22Rv1 (cell line): ENCODE data around the gene TMTC3.

ENCODE experiments used
- H3K27ac ChIP-seq: fragments of 450-650 bp; 2 replicates; pipeline ENCODE4 v1.5.1; 2017
- CTCF ChIP-seq: fragments of 450-650 bp; IDR thresholded peaks from 2 replicates; pipeline ENCODE4 v1.5.1; 2017; ENCODE audit warnings: mild to moderate bottlenecking
- ZFX ChIP-seq: fragments of 450-650 bp; IDR thresholded peaks from 2 replicates; pipeline ENCODE4 v1.6.1; 2017; ENCODE audit warnings: antibody characterized with exemption, borderline replicate concordance

The TMTC3 gene

GRCh38 chr12:88172844-88173407, 30.8 kb downstream of the TMTC3 start:
- H3K27ac ChIP-seq: peak overlapping the region; percentile 32
- TF ChIP-seq CTCF: no peak
- no peak for TF ChIP-seq ZFX

GRCh38 chr12:88175544-88175943, 33.4 kb downstream of the TMTC3 start:
- TF ChIP-seq ZFX (no peak), CTCF (no peak)
- no peak overlapping the region for H3K27ac ChIP-seq

GRCh38 chr12:88179436-88180014, 37.4 kb downstream of the TMTC3 start:
- TF ChIP-seq ZFX (no peak), CTCF (no peak)
- H3K27ac ChIP-seq: no peak overlapping the region

GRCh38 chr12:88181881-88182280, 39.8 kb downstream of the TMTC3 start:
- no peak overlapping the region for H3K27ac ChIP-seq
- no peak for TF ChIP-seq CTCF
- no peak for TF ChIP-seq ZFX

- TF ChIP-seq CTCF (no peak), ZFX (no peak)
- no peak overlapping the region for H3K27ac ChIP-seq
These were observed 40.3 kb downstream of the TMTC3 start for GRCh38 chr12:88182416-88182815.

- H3K27ac ChIP-seq: no peak overlapping the region
- no peak for TF ChIP-seq ZFX
- no peak for TF ChIP-seq CTCF
These were observed 42.1 kb downstream of the TMTC3 start for GRCh38 chr12:88184196-88184595.

GRCh38 chr12:88185279-88185678, 43.2 kb downstream of the TMTC3 start:
- no peak for TF ChIP-seq ZFX
- no peak for TF ChIP-seq CTCF
- peak overlapping the region; percentile 52 for H3K27ac ChIP-seq
